Aorta (tissue), 5 donors: ENCODE results near the gene ATP11B. TPM values are rescaled to one million over a fixed set of nuclear protein-coding genes. Genes with fewer than 3 reads are reported as not detected.

Experiments
- ATAC-seq: fragments of 200-7000 bp; cut with Tn5 transposase; one replicate; pipeline ENCODE4 v1.9.1; 2022; ENCODE audit warnings: moderate library complexity; ENCODE audit not compliant: low FRiP score
- DNase-seq, 2 donors: peaks; one replicate each; pipeline ENCODE4 v3.0.0-alpha.2; 2020
- H3K27ac ChIP-seq, 2 donors: one replicate each; pipeline ENCODE4 v1.5.1; 2013; ENCODE audit warnings: low read length in 2 of 2, mild to moderate bottlenecking in 2 of 2, moderate library complexity in 2 of 2, control low read depth in 1 of 2, inconsistent platforms in 1 of 2, low read depth in 1 of 2
- H3K27me3 ChIP-seq, 2 donors: one replicate each; pipeline ENCODE4 v1.6.1; 2013; ENCODE audit warnings: control low read depth in 1 of 2, low read length in 1 of 2, mild to moderate bottlenecking in 1 of 2, moderate library complexity in 1 of 2; ENCODE audit not compliant: insufficient read depth in 2 of 2, control insufficient read depth in 1 of 2
- H3K36me3 ChIP-seq, 2 donors: one replicate each; pipeline ENCODE4 v1.6.1; 2013; ENCODE audit warnings: control low read depth in 1 of 2, low read length in 1 of 2, mild to moderate bottlenecking in 1 of 2; ENCODE audit not compliant: insufficient read depth in 2 of 2, control insufficient read depth in 1 of 2
- H3K4me1 ChIP-seq, 2 donors: one replicate each; pipeline ENCODE4 v1.6.1; 2013; ENCODE audit warnings: low read length in 2 of 2, control low read depth in 1 of 2, mild to moderate bottlenecking in 1 of 2, moderate library complexity in 1 of 2; ENCODE audit not compliant: insufficient read depth in 2 of 2, control insufficient read depth in 1 of 2
- H3K4me3 ChIP-seq, 2 donors: one replicate each; pipeline ENCODE4 v1.5.1; 2013; ENCODE audit warnings: low read length in 2 of 2, control low read depth in 1 of 2, mild to moderate bottlenecking in 1 of 2
- H3K9me3 ChIP-seq: one replicate; pipeline ENCODE4 v1.6.1; 2013; ENCODE audit warnings: mild to moderate bottlenecking, low read length; ENCODE audit not compliant: control insufficient read depth
- WGBS, 2 donors: extraction: QIAGEN DNeasy Blood & Tissue Kit; methylation state at CpG; one replicate each; pipeline ENCODE4 v1.1.7; 2013; 5-methylcytosine and 5-hydroxymethylcytosine counted together
- intact Hi-C, 2 donors: fragments of 100-400 bp; cut with DNase I; formaldehyde crosslinking; loops; one replicate each; pipeline versions ENCODE4 v1.14.2 to v1.15.0; 2022
- polyA plus RNA-seq, 2 donors: library from polyadenylated mRNA; stranded (reverse); fragments of 200-250 nt; gene quantifications; one replicate each; pipeline ENCODE4 v1.2.3, GENCODE V29; 2013
- total RNA-seq, 2 donors: library from RNA; stranded (reverse); fragmentation: NEBNext Ultra II Directional; extraction: Animal tissue kit (Norgen Biotek cat#: 25700); gene quantifications; one replicate each; pipeline ENCODE4 v1.2.1, GENCODE V29; 2021
- donor health status: healthy with polysubstance abuse.
- donor health status: Bipolar disorder and iron deficiency.
- donor health status: DM: no; HTN: no; CAD: no.
- donor health status: DM: no; HTN: no; CAD: no.
- donor health status: DM: yes; HTN: yes; CAD: no.

The ATP11B gene
- total and polyA plus RNA-seq, 4 donors, result 8.9 to 70.3 (median 37.5) TPM

DNA sequence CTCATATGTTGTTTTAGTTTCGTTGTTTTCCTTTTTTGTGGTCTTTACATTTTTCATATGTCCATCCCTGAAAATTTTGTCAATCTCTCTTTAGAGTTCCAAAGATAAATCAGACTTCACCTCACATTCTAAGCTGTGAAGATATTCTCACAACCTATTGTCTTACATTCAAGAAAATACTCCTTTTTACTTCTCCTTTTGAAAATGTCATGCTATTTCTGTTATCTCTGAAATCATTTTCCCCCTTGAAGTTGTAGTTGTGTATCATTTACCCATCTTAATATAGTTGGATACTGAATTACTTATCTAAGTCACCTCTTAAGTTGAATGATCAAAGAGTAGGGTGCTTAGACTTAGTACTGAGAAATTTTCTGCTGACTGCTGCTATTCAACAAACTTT lies 112.7 kb downstream of the ATP11B start:
- Histone ChIP-seq H3K27ac (no peak overlapping the region), H3K4me1 (no peaks in the 10 kb centered on the region), H3K27me3 (no peaks in the 10 kb centered on the region), H3K9me3 (no peaks in the 10 kb centered on the region), H3K4me3 (no peak overlapping the region), H3K36me3 (peaks cover 3 to 6% of the 10 kb centered on the region in 2 donors)
- 92 to 93% methylated on average over 1 of the region's 1 CpG for WGBS, 2 donors
- DNase-seq (no peak), ATAC-seq (no peak)
- intact Hi-C loops, result no loop called here

DNA sequence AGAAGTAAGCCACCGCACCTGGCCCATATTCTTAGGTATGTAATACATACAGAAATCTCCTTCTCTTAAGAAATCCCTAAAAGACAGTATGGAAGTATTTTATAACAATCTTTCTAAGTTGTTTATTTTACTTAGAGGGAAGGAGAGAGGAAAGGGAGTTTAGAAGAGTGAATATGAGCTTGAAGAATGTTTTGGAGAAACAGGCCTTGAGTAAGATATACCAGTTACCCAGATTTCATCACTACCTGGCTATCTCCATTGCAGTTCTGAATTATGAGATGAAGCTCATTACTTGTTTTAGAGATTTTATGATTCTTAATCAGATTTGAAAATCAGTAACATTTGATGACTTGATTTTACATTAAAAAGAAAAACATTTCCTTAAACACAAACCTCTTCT lies 115.2 kb downstream of the ATP11B start:
- ATAC-seq, result no peak

DNA sequence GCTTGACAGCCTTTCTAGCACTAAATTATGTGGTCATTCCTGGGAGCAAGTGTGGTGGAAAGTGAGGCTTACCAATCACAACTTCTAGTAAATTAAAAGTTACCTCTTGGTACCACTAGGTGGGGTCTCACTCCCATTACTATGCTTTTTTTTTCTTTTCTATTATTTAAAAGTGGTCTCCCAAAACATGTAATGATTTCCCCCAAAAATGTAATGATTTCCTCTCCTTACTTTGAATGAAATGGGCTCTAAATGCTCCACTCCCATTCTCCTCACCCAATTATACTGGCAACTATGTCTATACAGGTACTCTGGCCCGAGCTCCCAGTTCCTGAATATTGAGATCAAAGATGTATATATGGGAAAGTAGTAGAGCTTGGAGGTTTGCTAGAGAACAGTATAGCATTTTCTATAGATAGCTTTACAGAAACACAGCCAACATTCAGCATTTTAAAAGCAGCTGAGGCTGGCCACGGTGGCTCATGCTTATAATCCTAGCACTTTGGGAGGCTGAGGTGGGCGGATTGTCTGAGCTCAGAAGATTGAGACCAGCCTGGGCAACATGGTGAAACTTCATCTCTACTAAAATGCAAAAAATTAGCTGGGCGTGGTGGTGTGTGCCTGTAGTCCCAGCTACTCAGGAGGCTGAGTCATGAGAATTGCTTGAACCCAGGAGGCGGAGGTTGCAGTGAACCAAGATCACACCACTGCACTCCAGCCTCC lies 116.2 kb downstream of the ATP11B start:
- intact Hi-C loops, result no loop called here
- no peaks in the 10 kb centered on the region for H3K9me3 ChIP-seq
- no peaks in the 10 kb centered on the region for H3K27me3 ChIP-seq
- no peak for DNase-seq
- H3K4me1 ChIP-seq, result no peaks in the 10 kb centered on the region
- no peak overlapping the region for H3K4me3 ChIP-seq
- H3K36me3 ChIP-seq, result peaks cover 0 to 4% of the 10 kb centered on the region in 2 donors
- no peak for ATAC-seq
- 93 to 96% methylated on average over 5 of the region's 5 CpGs for WGBS, 2 donors
- H3K27ac ChIP-seq, result no peak overlapping the region

More for the DNA sequence above, 115.2 kb downstream of the ATP11B start:
- intact Hi-C loops, result no loop called here
- Histone ChIP-seq H3K9me3 (no peaks in the 10 kb centered on the region), H3K27me3 (no peaks in the 10 kb centered on the region), H3K4me1 (no peaks in the 10 kb centered on the region), H3K36me3 (peaks cover 4 to 6% of the 10 kb centered on the region in 2 donors), H3K4me3 (no peak overlapping the region), H3K27ac (no peak overlapping the region)
- no peak for DNase-seq
- WGBS, 2 donors, result 90 to 91% methylated on average over 1 of the region's 1 CpG

DNA sequence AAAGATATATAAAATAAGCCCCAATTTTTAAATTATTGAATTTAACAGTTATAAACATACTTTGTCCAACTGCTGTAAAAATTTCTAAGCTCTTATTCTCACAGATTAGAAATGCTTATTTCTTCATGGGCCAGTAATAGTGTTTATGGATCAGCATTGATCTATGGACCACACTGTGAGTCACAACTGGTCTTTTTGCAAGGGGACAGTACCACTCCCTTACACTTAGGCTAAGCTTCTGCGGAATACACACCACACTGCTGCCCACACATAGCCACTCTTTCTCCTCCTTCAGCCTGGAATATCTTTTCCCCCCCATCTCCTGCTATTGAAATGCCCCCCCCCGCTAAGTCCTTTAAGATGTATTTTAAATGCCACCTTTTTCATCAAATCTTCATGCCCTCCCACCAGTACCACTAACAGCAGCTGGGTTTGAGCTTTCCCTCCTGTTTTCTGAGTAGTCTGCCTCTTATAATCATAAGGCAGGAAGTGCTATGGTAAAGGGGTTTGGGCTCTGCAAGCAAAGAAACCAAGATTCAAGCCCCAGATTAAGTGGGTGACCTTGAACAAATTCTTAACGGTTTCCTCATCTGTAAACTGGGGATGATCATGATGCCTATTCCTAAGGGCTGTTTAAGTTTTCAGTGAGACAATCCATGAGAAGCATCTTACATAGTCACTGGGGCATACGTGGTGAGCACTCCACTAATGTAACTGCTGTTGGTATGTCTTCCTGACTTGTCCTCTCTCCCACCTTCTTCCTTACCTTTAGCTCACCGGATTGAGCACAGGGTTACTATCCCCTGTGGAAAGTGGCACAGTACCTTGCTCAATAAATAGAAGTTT lies 117.9 kb downstream of the ATP11B start:
- no peak for ATAC-seq
- intact Hi-C loops, result no loop called here
- peaks cover 0 to 3% of the 10 kb centered on the region in 2 donors for H3K36me3 ChIP-seq
- no peaks in the 10 kb centered on the region for H3K9me3 ChIP-seq
- no peaks in the 10 kb centered on the region for H3K27me3 ChIP-seq
- no peak overlapping the region for H3K27ac ChIP-seq
- 91 to 93% methylated on average over 5 of the region's 5 CpGs for WGBS, 2 donors
- no peak overlapping the region for H3K4me3 ChIP-seq
- no peaks in the 10 kb centered on the region for H3K4me1 ChIP-seq
- no peak for DNase-seq

DNA sequence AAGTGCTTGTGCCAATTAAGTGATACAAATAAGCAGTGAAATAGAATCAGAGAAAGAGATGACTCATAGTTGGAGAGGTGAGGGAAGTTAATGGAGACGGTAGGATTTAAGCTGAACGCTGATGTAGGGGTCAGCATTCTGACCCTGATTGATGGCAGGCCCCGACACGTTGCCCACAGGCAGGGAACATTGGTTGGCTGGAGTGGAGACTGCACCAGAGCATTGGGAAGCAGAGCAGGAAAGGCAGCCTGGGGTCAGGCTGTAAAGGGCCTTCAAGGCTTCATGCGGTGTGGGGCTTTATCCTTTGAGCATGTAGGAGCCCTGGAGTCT lies 118.4 kb downstream of the ATP11B start:
- intact Hi-C loops, result no loop called here
- H3K36me3 ChIP-seq, result peaks cover 0 to 3% of the 10 kb centered on the region in 2 donors
- DNase-seq (no peak), ATAC-seq (no peak)
- no peaks in the 10 kb centered on the region for H3K9me3 ChIP-seq
- H3K27me3 ChIP-seq, result no peaks in the 10 kb centered on the region
- 65 to 68% methylated on average over 5 of the region's 5 CpGs for WGBS, 2 donors
- no peaks in the 10 kb centered on the region for H3K4me1 ChIP-seq
- no peak overlapping the region for H3K27ac ChIP-seq
- H3K4me3 ChIP-seq, result no peak overlapping the region

DNA sequence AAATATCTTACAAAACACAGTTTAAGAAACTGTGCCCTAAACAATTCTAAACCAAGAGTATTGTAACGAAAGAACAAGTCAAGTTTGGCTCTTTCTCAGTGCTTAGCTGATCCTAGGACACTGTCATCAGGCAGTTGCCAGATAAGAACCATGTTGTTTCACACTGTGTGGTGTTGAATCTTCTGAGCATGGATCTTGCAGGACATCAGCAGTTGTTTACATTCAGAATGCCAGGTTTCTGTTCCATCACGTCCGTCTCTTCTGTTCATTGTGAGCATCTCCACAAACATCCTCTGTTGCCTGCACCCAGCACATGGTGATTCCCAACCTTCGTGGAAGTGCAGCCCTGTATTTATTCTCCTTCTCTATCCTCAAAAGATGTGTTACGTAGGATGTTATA lies 119.2 kb downstream of the ATP11B start:
- no peak overlapping the region for H3K4me3 ChIP-seq
- WGBS, 2 donors, result 79 to 83% methylated on average over 5 of the region's 5 CpGs
- no peak overlapping the region for H3K27ac ChIP-seq
- no peaks in the 10 kb centered on the region for H3K4me1 ChIP-seq
- no peaks in the 10 kb centered on the region for H3K27me3 ChIP-seq
- peaks cover 0 to 3% of the 10 kb centered on the region in 2 donors for H3K36me3 ChIP-seq
- ATAC-seq, result no peak
- no peaks in the 10 kb centered on the region for H3K9me3 ChIP-seq
- intact Hi-C loops, result no loop called here
- DNase-seq, result no peak

DNA sequence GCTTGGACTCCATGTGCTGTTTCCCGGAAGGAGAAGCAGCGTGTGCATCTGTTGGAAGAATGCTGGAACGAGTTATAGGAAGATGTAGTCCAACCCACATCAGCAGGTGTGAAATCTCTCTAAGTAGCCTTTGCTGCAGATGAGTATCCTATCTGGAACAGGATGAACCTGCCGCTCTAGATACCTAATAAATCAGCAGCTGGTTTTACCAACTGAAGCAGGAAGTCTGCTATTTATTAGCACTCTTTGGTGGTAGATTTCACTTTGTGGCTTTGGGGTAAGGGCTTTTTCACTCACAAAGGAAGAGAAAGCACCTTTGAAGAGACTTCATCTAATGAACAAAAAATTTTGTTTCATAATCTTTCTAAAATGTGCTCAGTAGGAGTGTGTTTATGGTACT lies 120.6 kb downstream of the ATP11B start:
- 79 to 86% methylated on average over 4 of the region's 4 CpGs for WGBS, 2 donors
- no peaks in the 10 kb centered on the region for H3K9me3 ChIP-seq
- ATAC-seq (no peak), DNase-seq (no peak)
- H3K27me3 ChIP-seq, result no peaks in the 10 kb centered on the region
- no peak overlapping the region for H3K27ac ChIP-seq
- H3K4me3 ChIP-seq, result no peak overlapping the region
- H3K36me3 ChIP-seq, result peaks cover 0 to 3% of the 10 kb centered on the region in 2 donors
- intact Hi-C loops, result no loop called here
- H3K4me1 ChIP-seq, result no peaks in the 10 kb centered on the region

DNA sequence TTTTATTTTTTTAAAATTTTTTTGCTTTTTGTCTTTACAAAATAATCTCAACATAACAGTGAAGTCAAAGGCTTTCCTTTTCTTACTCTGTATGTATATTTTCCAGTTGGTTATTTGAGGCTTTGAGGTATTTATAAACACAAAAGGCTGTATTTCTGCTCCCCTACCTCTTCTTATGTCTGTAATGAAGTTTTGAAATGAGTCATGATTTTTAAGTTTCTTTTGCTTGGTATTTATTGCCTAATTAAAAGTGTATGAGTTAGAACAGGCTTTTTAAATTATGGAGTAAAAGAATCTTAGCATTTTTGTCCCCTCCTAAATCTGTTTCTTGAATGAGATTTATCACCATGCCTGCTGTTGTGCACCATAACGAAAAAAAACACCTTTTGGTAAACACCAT lies 121.0 kb downstream of the ATP11B start:
- WGBS, 2 donors, result 89% methylated on average over 1 of the region's 1 CpG
- Histone ChIP-seq H3K27ac (no peak overlapping the region), H3K36me3 (peaks cover 0 to 3% of the 10 kb centered on the region in 2 donors), H3K4me3 (no peak overlapping the region), H3K4me1 (no peaks in the 10 kb centered on the region), H3K9me3 (no peaks in the 10 kb centered on the region), H3K27me3 (no peaks in the 10 kb centered on the region)
- ATAC-seq (no peak), DNase-seq (no peak)
- intact Hi-C loops, result no loop called here

DNA sequence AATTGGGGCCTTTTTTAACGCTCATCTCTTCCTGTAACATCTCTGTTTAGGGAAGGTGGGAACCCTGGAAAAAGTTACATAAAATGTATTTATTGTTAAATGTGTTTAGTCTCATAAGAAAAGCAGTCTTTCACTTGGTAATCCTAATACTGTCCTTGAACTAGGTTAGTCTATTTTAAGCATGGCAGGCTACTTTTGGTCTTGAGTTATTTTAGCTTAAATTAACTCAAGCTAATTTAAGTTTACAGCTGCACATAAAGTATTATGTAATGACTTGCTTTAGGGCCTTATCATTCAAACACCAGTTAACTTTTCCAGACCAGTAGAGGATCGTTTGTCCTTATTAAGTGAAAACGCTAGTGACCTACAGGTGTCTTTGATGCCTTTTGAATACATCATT lies 123.8 kb downstream of the ATP11B start:
- ATAC-seq, result no peak
- no peak for DNase-seq

More for the DNA sequence above, 123.8 kb downstream of the ATP11B start:
- peaks cover 0 to 3% of the 10 kb centered on the region in 2 donors for H3K36me3 ChIP-seq
- H3K9me3 ChIP-seq, result no peaks in the 10 kb centered on the region
- H3K4me3 ChIP-seq, result no peak overlapping the region
- H3K27me3 ChIP-seq, result no peaks in the 10 kb centered on the region
- intact Hi-C loops, result no loop called here
- H3K4me1 ChIP-seq, result no peaks in the 10 kb centered on the region
- H3K27ac ChIP-seq, result no peak overlapping the region
- 83% methylated on average over 3 of the region's 3 CpGs for WGBS, 2 donors
